ENCODE results near the gene ARL5C. TPM values are rescaled to one million over a fixed set of nuclear protein-coding genes. Genes with fewer than 3 reads are reported as not detected.

ARL5C gene
- total RNA-seq, 1 donor from 2014 or later, result not detected

GRCh38 chr17:39143552-39144093 lies 22.3 kb downstream of the ARL5C start:
- Mint-ChIP-seq H3K4me3 (no peak overlapping the region), H3K27me3 (ENCODE audit: low read depth) (peaks cover 12% of the 10 kb centered on the region), H3K4me1 (no peaks in the 10 kb centered on the region), H3K9me3 (no peaks in the 10 kb centered on the region), H3K36me3 (ENCODE audit: low read depth) (no peaks in the 10 kb centered on the region), H3K27ac (ENCODE audit: unreplicated experiment) (no peak overlapping the region)
- no peak for DNase-seq (ENCODE audit: low read depth, low spot score)
- no peak for TF ChIP-seq CTCF (conservative IDR thresholded peaks at IDR 0.05)

DNA sequence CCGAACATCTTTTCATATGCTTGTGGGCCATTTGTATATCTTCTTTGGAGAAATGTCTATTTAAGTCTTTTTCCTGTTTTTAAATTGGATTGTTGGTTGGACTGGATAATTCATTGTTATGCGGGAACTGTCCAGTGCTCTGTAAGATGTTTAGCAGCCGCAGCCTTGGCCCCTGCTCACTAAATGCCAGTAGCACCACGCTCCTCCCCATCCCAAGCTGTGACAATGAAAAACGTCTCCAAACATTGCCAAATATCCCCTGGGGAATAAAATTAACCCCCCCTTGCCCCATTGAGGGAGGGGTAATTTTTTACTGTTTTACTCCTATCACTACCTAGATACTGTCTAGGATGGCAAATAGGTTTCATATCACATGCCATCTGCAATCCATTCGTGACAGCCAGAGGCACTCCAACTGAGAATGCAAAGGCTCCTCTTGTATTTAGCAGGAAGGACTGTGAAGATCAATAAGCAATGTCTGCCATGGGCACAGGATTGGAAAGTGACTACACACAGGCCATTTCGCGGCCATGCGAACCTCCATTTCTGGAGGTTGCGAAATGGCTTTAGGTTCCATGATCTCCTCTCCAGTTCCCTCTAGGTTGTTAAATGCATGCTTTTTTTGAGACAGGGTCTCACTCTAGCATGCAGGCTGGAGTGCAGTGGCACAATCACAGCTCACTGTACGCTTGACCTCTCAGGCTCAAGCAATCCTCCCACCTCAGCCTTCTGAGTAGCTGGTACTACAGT lies 23.9 kb downstream of the ARL5C start:
- no peak for DNase-seq (ENCODE audit: low read depth, low spot score)
- TF ChIP-seq CTCF (conservative IDR thresholded peaks at IDR 0.05), result no peak
- Mint-ChIP-seq H3K27me3 (ENCODE audit: low read depth) (peaks cover 1% of the 10 kb centered on the region), H3K36me3 (ENCODE audit: low read depth) (no peaks in the 10 kb centered on the region), H3K9me3 (no peaks in the 10 kb centered on the region), H3K4me1 (peaks cover 3% of the 10 kb centered on the region), H3K27ac (ENCODE audit: unreplicated experiment) (no peak overlapping the region), H3K4me3 (no peak overlapping the region)

- no peaks in the 10 kb centered on the region for H3K27me3 Mint-ChIP-seq (ENCODE audit: low read depth)
- H3K4me1 Mint-ChIP-seq, result peaks cover 6% of the 10 kb centered on the region
- no peak overlapping the region for H3K4me3 Mint-ChIP-seq
- TF ChIP-seq CTCF (conservative IDR thresholded peaks at IDR 0.05), result no peak
- H3K27ac Mint-ChIP-seq (ENCODE audit: unreplicated experiment), result no peak overlapping the region
- no peak for DNase-seq (ENCODE audit: low read depth, low spot score)
- H3K9me3 Mint-ChIP-seq, result no peaks in the 10 kb centered on the region
- H3K36me3 Mint-ChIP-seq (ENCODE audit: low read depth), result no peaks in the 10 kb centered on the region
These were observed 24.7 kb downstream of the ARL5C start for GRCh38 chr17:39141294-39141693.

GRCh38 chr17:39139561-39139960 lies 26.4 kb downstream of the ARL5C start:
- H3K36me3 Mint-ChIP-seq (ENCODE audit: low read depth), result no peaks in the 10 kb centered on the region
- no peaks in the 10 kb centered on the region for H3K9me3 Mint-ChIP-seq
- H3K27ac Mint-ChIP-seq (ENCODE audit: unreplicated experiment), result peak overlapping the region; percentile 6
- no peak for DNase-seq (ENCODE audit: low read depth, low spot score)
- no peak for TF ChIP-seq CTCF (conservative IDR thresholded peaks at IDR 0.05)
- peaks cover 6% of the 10 kb centered on the region for H3K4me1 Mint-ChIP-seq
- no peaks in the 10 kb centered on the region for H3K27me3 Mint-ChIP-seq (ENCODE audit: low read depth)
- H3K4me3 Mint-ChIP-seq, result no peak overlapping the region

DNA sequence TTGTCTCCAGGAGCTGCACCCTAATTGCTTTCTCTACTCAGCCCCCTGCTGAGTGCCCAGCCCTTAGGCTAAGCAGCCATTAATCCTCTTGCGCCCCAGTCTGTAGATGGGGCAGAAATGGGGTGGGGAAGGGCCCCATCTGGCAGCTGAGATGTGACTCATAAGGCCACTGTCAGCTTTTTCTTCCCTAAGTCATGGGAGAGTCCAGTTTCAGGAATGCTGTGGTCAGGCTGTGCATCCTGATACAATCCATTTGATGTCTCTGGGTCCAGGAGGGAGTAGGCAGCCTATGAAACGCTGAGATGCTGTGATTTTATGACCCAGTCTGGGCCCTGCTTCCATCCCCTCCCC lies 26.8 kb downstream of the ARL5C start:
- no peak overlapping the region for H3K27ac Mint-ChIP-seq (ENCODE audit: unreplicated experiment)
- no peak for TF ChIP-seq CTCF (conservative IDR thresholded peaks at IDR 0.05)
- no peak overlapping the region for H3K4me3 Mint-ChIP-seq
- no peak for DNase-seq (ENCODE audit: low read depth, low spot score)
- H3K36me3 Mint-ChIP-seq (ENCODE audit: low read depth), result no peaks in the 10 kb centered on the region
- peaks cover 6% of the 10 kb centered on the region for H3K4me1 Mint-ChIP-seq
- no peaks in the 10 kb centered on the region for H3K9me3 Mint-ChIP-seq
- H3K27me3 Mint-ChIP-seq (ENCODE audit: low read depth), result no peaks in the 10 kb centered on the region
